Uterus (tissue), 4 donors: Measurements from ENCODE around the gene CCDC68. TPM values are rescaled to one million over a fixed set of nuclear protein-coding genes. Genes with fewer than 3 reads are reported as not detected.

ENCODE experiments used
- DNase-seq, 2 donors: peaks; one replicate each; pipeline ENCODE4 v3.0.0-alpha.2; 2019 to 2020
- H3K27ac ChIP-seq, 2 donors: fragments of 200-600 bp; sonication (generic); 1 replicate in 1 of 2; 2 replicates in 1 of 2; pipeline ENCODE4 v1.5.1; 2016 to 2018
- H3K27me3 ChIP-seq, 2 donors: fragments of 200-600 bp; sonication (generic); one replicate each; pipeline ENCODE4 v1.5.1; 2018 to 2019; ENCODE audit warnings: control low read depth in 1 of 2
- H3K36me3 ChIP-seq, 2 donors: fragments of 200-600 bp; sonication (generic); one replicate each; pipeline ENCODE4 v1.5.1; 2019; ENCODE audit warnings: control low read depth in 1 of 2
- H3K4me1 ChIP-seq, 2 donors: fragments of 200-600 bp; sonication (generic); one replicate each; pipeline ENCODE4 v1.5.1; 2018 to 2019; ENCODE audit warnings: control low read depth in 1 of 2
- H3K4me3 ChIP-seq, 2 donors: fragments of 200-600 bp; sonication (generic); 1 replicate in 1 of 2; 2 replicates in 1 of 2; pipeline ENCODE4 v1.5.1; 2018 to 2019; ENCODE audit warnings: mild to moderate bottlenecking in 1 of 2
- H3K9me3 ChIP-seq, 2 donors: fragments of 200-600 bp; sonication (generic); one replicate each; pipeline ENCODE4 v1.5.1; 2019; ENCODE audit warnings: control low read depth in 1 of 2
- CTCF ChIP-seq, 4 experiments: fragments of 200-600 bp in 2 of 4; fragments of 450-650 bp in 2 of 4; sonication (generic) in 2 of 4; IDR thresholded peaks; one replicate each; pipeline ENCODE4 v1.5.1; 2016 to 2019; ENCODE audit warnings: antibody characterized with exemption in 4 of 4, mild to moderate bottlenecking in 2 of 4, moderate library complexity in 1 of 4
- POLR2A ChIP-seq, 2 donors: fragments of 450-650 bp; IDR thresholded peaks; one replicate each; pipeline ENCODE4 v1.6.1; 2016; ENCODE audit warnings: antibody characterized with exemption in 2 of 2, mild to moderate bottlenecking in 1 of 2, moderate library complexity in 1 of 2
- intact Hi-C: fragments of 100-400 bp; cut with DNase I; formaldehyde crosslinking; loops from one replicate; pipeline ENCODE4 v1.15.1; 2023; ENCODE audit warnings: low total_unique reads
- total RNA-seq, 4 donors: library from RNA; depleted of rRNA in 3 of 4; stranded (reverse); fragments of >200 nt in 3 of 4; gene quantifications; one replicate each; pipeline versions ENCODE4 v1.1.0 to v1.2.4, GENCODE V29; 2014 to 2023
- donor health status: DM: yes; HTN: yes; CAD: no.

CCDC68 gene
- total RNA-seq, 4 donors from 2014 or later, result 6.9 to 26.3 (median 17.1) TPM

DNA sequence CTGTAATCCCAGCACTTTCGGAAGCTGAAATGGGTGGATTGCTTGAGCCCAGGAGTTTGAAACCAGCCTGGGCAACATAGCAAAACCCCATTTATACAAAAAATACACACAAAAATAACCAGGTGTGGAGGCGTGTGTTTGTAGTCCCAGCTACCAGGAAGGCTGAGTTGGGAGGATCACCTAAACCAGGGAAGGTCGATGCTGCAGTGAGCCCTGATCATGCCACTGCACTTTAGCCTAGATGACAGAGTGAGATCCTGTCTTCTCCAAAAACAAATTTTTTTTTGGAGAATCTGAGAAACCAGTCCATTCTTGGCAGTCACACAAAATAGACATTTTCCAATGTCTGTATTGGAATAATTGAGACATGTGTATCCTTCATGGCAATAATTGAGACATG lies 84.2 kb downstream of the CCDC68 start:
- DNase-seq, result no peak
- H3K4me3 ChIP-seq, result no peak overlapping the region
- H3K4me1 ChIP-seq, result no peaks in the 10 kb centered on the region
- H3K9me3 ChIP-seq, result no peaks in the 10 kb centered on the region
- TF ChIP-seq CTCF (IDR thresholded peaks at IDR 0.05), result no peak
- no peak for TF ChIP-seq POLR2A (IDR thresholded peaks at IDR 0.05)
- H3K27ac ChIP-seq, result no peak overlapping the region
- no peaks in the 10 kb centered on the region for H3K36me3 ChIP-seq
- intact Hi-C loops, result no loop called here
- H3K27me3 ChIP-seq, result no peaks in the 10 kb centered on the region

DNA sequence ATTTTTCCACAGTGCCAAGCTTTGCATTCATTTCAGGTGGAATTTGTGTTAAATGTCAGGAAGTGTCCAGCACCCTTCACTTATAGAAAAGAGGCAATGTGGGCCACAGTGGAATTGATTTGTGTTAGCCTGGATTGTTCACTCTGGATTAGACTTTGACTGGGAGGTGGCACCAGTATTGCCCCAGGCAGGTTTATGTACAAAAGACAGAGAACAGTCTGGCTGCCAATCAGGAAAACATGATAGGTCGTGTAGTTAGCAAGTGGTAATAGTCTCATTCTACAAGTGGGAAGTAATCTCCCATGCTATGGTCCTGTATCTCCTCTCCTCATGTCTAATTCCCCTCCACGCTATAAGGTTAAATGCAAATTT lies 85.4 kb downstream of the CCDC68 start:
- Histone ChIP-seq H3K4me3 (no peak overlapping the region), H3K27ac (no peak overlapping the region), H3K9me3 (no peaks in the 10 kb centered on the region), H3K4me1 (no peaks in the 10 kb centered on the region), H3K36me3 (no peaks in the 10 kb centered on the region), H3K27me3 (no peaks in the 10 kb centered on the region)
- intact Hi-C loops, result no loop called here
- TF ChIP-seq POLR2A (IDR thresholded peaks at IDR 0.05) (no peak), CTCF (IDR thresholded peaks at IDR 0.05) (no peak)
- DNase-seq, result no peak

DNA sequence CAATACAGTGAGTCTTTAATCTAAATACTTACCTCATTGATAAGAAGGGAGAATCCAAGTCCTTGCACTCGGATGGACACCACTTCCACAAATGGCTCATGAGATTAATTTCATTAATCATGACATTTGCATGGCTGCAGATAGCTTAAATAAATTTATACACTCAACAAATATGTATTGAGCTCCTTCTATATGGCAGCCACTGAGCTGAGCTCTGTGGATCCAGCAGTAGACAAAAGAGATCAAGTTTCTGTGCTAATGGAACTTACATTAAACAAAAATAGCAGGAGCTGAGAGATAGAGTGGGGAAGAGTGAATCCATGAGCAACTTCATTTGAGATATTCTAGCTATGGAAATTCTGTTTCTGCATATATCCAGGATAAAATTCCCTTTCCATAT lies 86.6 kb downstream of the CCDC68 start:
- no peak for DNase-seq

GRCh38 chr18:54871231-54871630 lies 88.0 kb downstream of the CCDC68 start:
- TF ChIP-seq POLR2A (IDR thresholded peaks at IDR 0.05) (no peak), CTCF (IDR thresholded peaks at IDR 0.05) (no peak)

More for the DNA sequence above, 86.6 kb downstream of the CCDC68 start:
- H3K4me3 ChIP-seq, result no peak overlapping the region
- H3K27me3 ChIP-seq, result no peaks in the 10 kb centered on the region
- intact Hi-C loops, result no loop called here
- H3K4me1 ChIP-seq, result no peaks in the 10 kb centered on the region
- no peak overlapping the region for H3K27ac ChIP-seq
- no peaks in the 10 kb centered on the region for H3K9me3 ChIP-seq
- TF ChIP-seq POLR2A (IDR thresholded peaks at IDR 0.05) (no peak), CTCF (IDR thresholded peaks at IDR 0.05) (no peak)
- H3K36me3 ChIP-seq, result no peaks in the 10 kb centered on the region

GRCh38 chr18:54867131-54867530 lies 92.1 kb downstream of the CCDC68 start:
- TF ChIP-seq CTCF (IDR thresholded peaks at IDR 0.05) (no peak), POLR2A (IDR thresholded peaks at IDR 0.05) (no peak)
- Histone ChIP-seq H3K4me1 (no peaks in the 10 kb centered on the region), H3K27me3 (no peaks in the 10 kb centered on the region), H3K27ac (no peak overlapping the region), H3K36me3 (no peaks in the 10 kb centered on the region), H3K9me3 (no peaks in the 10 kb centered on the region), H3K4me3 (no peak overlapping the region)
- DNase-seq, result no peak
- intact Hi-C loops, result no loop called here

More at GRCh38 chr18:54871231-54871630, 88.0 kb downstream of the CCDC68 start:
- H3K27ac ChIP-seq, result no peak overlapping the region
- no peaks in the 10 kb centered on the region for H3K27me3 ChIP-seq
- no peaks in the 10 kb centered on the region for H3K4me1 ChIP-seq
- intact Hi-C loops, result no loop called here
- no peak overlapping the region for H3K4me3 ChIP-seq
- DNase-seq, result no peak
- H3K36me3 ChIP-seq, result no peaks in the 10 kb centered on the region
- no peaks in the 10 kb centered on the region for H3K9me3 ChIP-seq
